Activated CD4-positive, alpha-beta T cell treated with anti-CD3 and anti-CD28 coated beads for 36 hours (primary cell): ENCODE data around the gene ADH1B. TPM values are rescaled to one million over a fixed set of nuclear protein-coding genes. Genes with fewer than 3 reads are reported as not detected.
"Not testable (repeated sequence)": the region's sequence is repeated elsewhere in the genome, so short reads cannot be mapped to it uniquely, and the experiment has no call there.

Experiments used
- ATAC-seq: fragments of 200-7000 bp; cut with Tn5 transposase; one replicate; pipeline ENCODE4 v1.10.0; 2021; ENCODE audit warnings: mild to moderate bottlenecking, moderate library complexity
- CTCF ChIA-PET: fragments of 350-600 bp; sonication (Branson Sonifier 250); formaldehyde crosslinking; loops from one replicate; lab custom pipeline; 2021; ENCODE audit warnings: antibody characterized with exemption; lab: Charles Lee
- POLR2A ChIA-PET: fragments of 350-600 bp; sonication (Branson Sonifier 250); formaldehyde crosslinking; loops from one replicate; lab custom pipeline; 2021; ENCODE audit warnings: antibody characterized with exemption, inconsistent platforms; lab: Charles Lee
- DNase-seq: peaks from one replicate; pipeline ENCODE4 v3.0.0-alpha.2; 2020
- H3K27ac Mint-ChIP-seq: one replicate; pipeline ENCODE4 v1.8.0; 2021; ENCODE audit warnings: mixed read lengths
- H3K27me3 Mint-ChIP-seq: one replicate; pipeline ENCODE4 v1.8.0; 2021; ENCODE audit warnings: mixed read lengths
- H3K36me3 Mint-ChIP-seq: one replicate; pipeline ENCODE4 v1.8.0; 2021; ENCODE audit warnings: low read depth, mixed read lengths
- H3K4me1 Mint-ChIP-seq: one replicate; pipeline ENCODE4 v1.8.0; 2021; ENCODE audit warnings: mixed read lengths
- H3K4me3 Mint-ChIP-seq: one replicate; pipeline ENCODE4 v1.8.0; 2021; ENCODE audit warnings: mild to moderate bottlenecking, moderate library complexity, mixed read lengths
- H3K9me3 Mint-ChIP-seq: one replicate; pipeline ENCODE4 v1.8.0; 2021; ENCODE audit warnings: low read depth, mixed read lengths
- intact Hi-C, 2 experiments: fragments of 100-400 bp; cut with DNase I in 1 of 2; cut with micrococcal nuclease in 1 of 2; formaldehyde crosslinking; loops; one replicate each; pipeline versions ENCODE4 v1.14.2 to v1.15.1; 2022 to 2024; cut with DNase I, micrococcal nuclease
- total RNA-seq, 2 experiments: library from RNA; stranded (reverse); gene quantifications; one replicate each; pipeline ENCODE4 v1.2.3, GENCODE V29; 2021

ADH1B gene
- total RNA-seq, 2 experiments from 2014 or later, result not detected

- H3K36me3 Mint-ChIP-seq, result peaks cover 4% of the 10 kb centered on the region
- CTCF ChIA-PET, result no interaction called here
- POLR2A ChIA-PET, result no interaction called here
- H3K4me1 Mint-ChIP-seq, result peaks cover 4% of the 10 kb centered on the region
- H3K27ac Mint-ChIP-seq, result no peak within 1 kb of the TSS
- ATAC-seq, result no peak
- H3K4me3 Mint-ChIP-seq, result no peak within 1 kb of the TSS
- peaks cover 8% of the 10 kb centered on the region for H3K27me3 Mint-ChIP-seq
- H3K9me3 Mint-ChIP-seq, result peaks cover 6% of the 10 kb centered on the region
- intact Hi-C loops, result no loop called here
- no peak for DNase-seq
These were observed 31.7 kb upstream of the ADH1B start, which contains the start of gene ADH1C for GRCh38 chr4:99352602-99353537. Gene ADH1C, minus strand, starts transcription at chr4:99352746. Its CDS starts 71 bp downstream, at chr4:99352675.

- Mint-ChIP-seq H3K27me3 (peaks cover 9% of the 10 kb centered on the region), H3K9me3 (peaks cover 6% of the 10 kb centered on the region), H3K4me1 (peaks cover 4% of the 10 kb centered on the region), H3K27ac (no peak overlapping the region), H3K36me3 (peaks cover 4% of the 10 kb centered on the region), H3K4me3 (no peak overlapping the region)
- POLR2A ChIA-PET, result no interaction called here
- ATAC-seq, result no peak
- CTCF ChIA-PET, result no interaction called here
- no peak for DNase-seq
- intact Hi-C loops, result no loop called here
These were observed 30.3 kb upstream of the ADH1B start for GRCh38 chr4:99351487-99351886.

- intact Hi-C loops, result no loop called here
- H3K27me3 Mint-ChIP-seq, result peaks cover 6% of the 10 kb centered on the region
- peaks cover 4% of the 10 kb centered on the region for H3K9me3 Mint-ChIP-seq
- DNase-seq, result no peak
- POLR2A ChIA-PET, result no interaction called here
- CTCF ChIA-PET, result no interaction called here
- ATAC-seq, result no peak
- H3K36me3 Mint-ChIP-seq, result peaks cover 4% of the 10 kb centered on the region
- no peak overlapping the region for H3K4me3 Mint-ChIP-seq
- no peak overlapping the region for H3K27ac Mint-ChIP-seq
- H3K4me1 Mint-ChIP-seq, result no peaks in the 10 kb centered on the region
These were observed 28.1 kb upstream of the ADH1B start for GRCh38 chr4:99349338-99349737.

GRCh38 chr4:99342624-99343023 is 21.4 kb upstream of the ADH1B start:
- H3K9me3 Mint-ChIP-seq, POLR2A ChIA-PET, H3K4me1 Mint-ChIP-seq, DNase-seq, H3K27me3 Mint-ChIP-seq, H3K36me3 Mint-ChIP-seq, H3K4me3 Mint-ChIP-seq, ATAC-seq, H3K27ac Mint-ChIP-seq, intact Hi-C loops: not testable (repeated sequence)
- CTCF ChIA-PET, result interaction anchor here (0.9 kb wide), 1 partner anchor 13 kb away, joined by 3 read pairs; no protein-coding TSS in a partner anchor

- DNase-seq (no peak), ATAC-seq (no peak)
- no peaks in the 10 kb centered on the region for H3K9me3 Mint-ChIP-seq
- no peaks in the 10 kb centered on the region for H3K36me3 Mint-ChIP-seq
- no peak overlapping the region for H3K4me3 Mint-ChIP-seq
- H3K27me3 Mint-ChIP-seq, result peaks cover 2% of the 10 kb centered on the region
- CTCF ChIA-PET, result no interaction called here
- intact Hi-C loops, result no loop called here
- H3K27ac Mint-ChIP-seq, result no peak overlapping the region
- POLR2A ChIA-PET, result no interaction called here
- no peaks in the 10 kb centered on the region for H3K4me1 Mint-ChIP-seq
These were observed 20.2 kb upstream of the ADH1B start for GRCh38 chr4:99341426-99341825.

GRCh38 chr4:99339172-99339571 is 18.0 kb upstream of the ADH1B start:
- no peak overlapping the region for H3K27ac Mint-ChIP-seq
- no peak overlapping the region for H3K4me3 Mint-ChIP-seq
- intact Hi-C loops, result no loop called here
- ATAC-seq (no peak), DNase-seq (no peak)
- ChIA-PET POLR2A (no interaction called here), CTCF (no interaction called here)
- H3K27me3 Mint-ChIP-seq, result peaks cover 7% of the 10 kb centered on the region
- H3K9me3 Mint-ChIP-seq, result no peaks in the 10 kb centered on the region
- no peaks in the 10 kb centered on the region for H3K36me3 Mint-ChIP-seq
- H3K4me1 Mint-ChIP-seq, result no peaks in the 10 kb centered on the region

GRCh38 chr4:99336553-99336952 is 15.4 kb upstream of the ADH1B start:
- ATAC-seq (no peak), DNase-seq (no peak)
- Mint-ChIP-seq H3K36me3 (no peaks in the 10 kb centered on the region), H3K9me3 (no peaks in the 10 kb centered on the region), H3K27ac (no peak overlapping the region), H3K27me3 (peaks cover 10% of the 10 kb centered on the region), H3K4me3 (no peak overlapping the region), H3K4me1 (no peaks in the 10 kb centered on the region)
- intact Hi-C loops, result no loop called here
- CTCF ChIA-PET, result interaction anchor here (0.6 to 1.5 kb wide), 2 partner anchors 10 to 33 kb away, joined by 4 to 5 read pairs; no protein-coding TSS in a partner anchor
- POLR2A ChIA-PET, result no interaction called here

- Mint-ChIP-seq H3K36me3 (no peaks in the 10 kb centered on the region), H3K27me3 (peaks cover 10% of the 10 kb centered on the region), H3K27ac (no peak overlapping the region), H3K4me1 (no peaks in the 10 kb centered on the region), H3K9me3 (no peaks in the 10 kb centered on the region), H3K4me3 (no peak overlapping the region)
- ATAC-seq, result no peak
- intact Hi-C loops, result no loop called here
- ChIA-PET CTCF (interaction anchor here (0.7 kb wide), 1 partner anchor 166 kb away, joined by 3 read pairs; no protein-coding TSS in a partner anchor), POLR2A (no interaction called here)
- no peak for DNase-seq
These were observed 13.7 kb upstream of the ADH1B start for GRCh38 chr4:99334880-99335279.

GRCh38 chr4:99330648-99331047 is 9.4 kb upstream of the ADH1B start:
- DNase-seq (no peak), ATAC-seq (no peak)
- no peaks in the 10 kb centered on the region for H3K9me3 Mint-ChIP-seq
- H3K27ac Mint-ChIP-seq, result no peak overlapping the region
- no peak overlapping the region for H3K4me3 Mint-ChIP-seq
- H3K4me1 Mint-ChIP-seq, result no peaks in the 10 kb centered on the region
- intact Hi-C loops, result no loop called here
- H3K36me3 Mint-ChIP-seq, result no peaks in the 10 kb centered on the region
- ChIA-PET POLR2A (no interaction called here), CTCF (interaction anchor here (0.8 kb wide), 1 partner anchor 179 kb away, joined by 3 read pairs; no protein-coding TSS in a partner anchor)
- H3K27me3 Mint-ChIP-seq, result peaks cover 9% of the 10 kb centered on the region

- CTCF ChIA-PET, result no interaction called here
- Mint-ChIP-seq H3K9me3 (no peaks in the 10 kb centered on the region), H3K27ac (no peak overlapping the region), H3K4me1 (no peaks in the 10 kb centered on the region), H3K36me3 (no peaks in the 10 kb centered on the region), H3K4me3 (no peak overlapping the region), H3K27me3 (peaks cover 4% of the 10 kb centered on the region)
- no peak for ATAC-seq
- POLR2A ChIA-PET, result no interaction called here
- DNase-seq, result no peak
- intact Hi-C loops, result no loop called here
These were observed 8.7 kb upstream of the ADH1B start for GRCh38 chr4:99329876-99330275.

GRCh38 chr4:99324979-99325378 is 3.8 kb upstream of the ADH1B start:
- intact Hi-C loops, result no loop called here
- no peak for DNase-seq
- Mint-ChIP-seq H3K27me3 (peaks cover 2% of the 10 kb centered on the region), H3K36me3 (no peaks in the 10 kb centered on the region), H3K27ac (no peak overlapping the region), H3K4me1 (no peaks in the 10 kb centered on the region), H3K9me3 (no peaks in the 10 kb centered on the region), H3K4me3 (no peak overlapping the region)
- CTCF ChIA-PET, result no interaction called here
- no peak for ATAC-seq
- POLR2A ChIA-PET, result no interaction called here

GRCh38 chr4:99324361-99324760 is 3.2 kb upstream of the ADH1B start:
- CTCF ChIA-PET, result no interaction called here

More at GRCh38 chr4:99324361-99324760, 3.2 kb upstream of the ADH1B start:
- POLR2A ChIA-PET, result no interaction called here
- Mint-ChIP-seq H3K4me1 (no peaks in the 10 kb centered on the region), H3K27me3 (peaks cover 2% of the 10 kb centered on the region), H3K36me3 (no peaks in the 10 kb centered on the region), H3K4me3 (no peak overlapping the region), H3K9me3 (no peaks in the 10 kb centered on the region), H3K27ac (no peak overlapping the region)
- ATAC-seq (no peak), DNase-seq (no peak)
- intact Hi-C loops, result no loop called here
